Measurements from ENCODE around the gene LSAMP.

LSAMP gene

GRCh38 chr3:116166121-116166520, 279.2 kb downstream of the LSAMP start:
- DNase-seq: peak in 7 of 56 donors; percentile 3 to 38 (median 23)

GRCh38 chr3:116165641-116166040, 279.6 kb downstream of the LSAMP start:
- no peak for DNase-seq

GRCh38 chr3:116165135-116165534, 280.2 kb downstream of the LSAMP start:
- DNase-seq: no peak

- DNase-seq: no peak
These were observed 281.2 kb downstream of the LSAMP start for GRCh38 chr3:116164039-116164438.

GRCh38 chr3:116161575-116162525, 283.4 kb downstream of the LSAMP start:
- peak in 1 of 56 donors; percentile 24 for DNase-seq

DNA sequence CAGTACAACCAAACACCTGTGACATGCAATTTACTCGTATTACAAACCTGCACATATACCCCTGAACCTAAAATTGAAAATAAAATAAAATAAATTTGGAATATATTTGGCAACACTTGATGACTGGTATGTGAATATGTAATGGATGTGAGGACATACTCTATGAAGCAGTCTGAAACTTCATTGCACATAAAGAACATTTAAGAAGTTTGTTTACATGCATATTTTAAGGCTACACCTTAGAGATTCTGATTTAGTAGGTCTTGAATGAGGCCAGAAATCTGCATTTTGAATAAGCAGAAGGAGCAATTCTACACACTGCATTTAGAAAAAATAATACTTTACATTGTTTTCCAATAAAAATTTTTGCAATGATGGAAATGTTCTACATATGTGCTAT, 284.7 kb downstream of the LSAMP start:
- no peak for DNase-seq

- DNase-seq: no peak
These were observed 289.4 kb downstream of the LSAMP start for GRCh38 chr3:116155841-116156240.

DNA sequence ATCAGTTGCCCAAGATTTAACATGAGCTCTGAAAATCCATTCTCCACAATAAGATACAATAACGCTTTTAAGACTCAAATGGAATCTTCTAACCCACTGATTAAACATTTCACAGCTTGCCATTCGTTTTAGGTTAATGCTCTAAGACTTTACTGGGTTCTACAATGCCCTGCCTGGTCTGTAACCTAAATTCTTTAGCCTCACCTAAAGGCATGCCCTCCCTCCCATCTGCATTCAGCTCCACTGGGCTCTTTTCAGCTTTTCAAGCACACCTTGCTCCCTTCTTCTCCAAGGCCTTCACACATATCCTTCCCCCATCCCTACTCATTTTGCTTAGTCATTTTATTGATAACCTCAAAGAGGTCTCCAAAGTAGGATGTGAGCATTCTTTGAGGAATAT, 290.9 kb downstream of the LSAMP start:
- DNase-seq: no peak

DNA sequence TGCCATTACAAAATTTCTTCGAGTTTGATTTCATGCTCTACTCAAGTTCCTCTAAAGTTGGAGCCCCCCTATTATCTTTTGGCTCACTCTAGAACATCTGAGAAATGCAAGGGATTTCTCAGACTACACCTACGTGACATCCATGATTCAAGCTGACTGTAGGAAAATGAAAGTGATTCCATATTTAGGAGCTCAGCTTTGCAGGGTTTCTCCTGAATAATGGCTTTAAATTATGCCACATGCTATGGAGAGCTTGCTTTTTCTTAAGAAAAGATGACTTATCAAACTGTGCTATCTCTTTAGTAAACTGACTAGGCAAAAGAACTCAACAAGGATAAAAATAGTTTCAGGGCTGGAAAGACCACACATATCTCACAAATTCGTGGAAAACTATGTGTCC, 292.1 kb downstream of the LSAMP start:
- DNase-seq: no peak

- DNase-seq: no peak
These were observed 294.6 kb downstream of the LSAMP start for GRCh38 chr3:116150655-116151167.

GRCh38 chr3:116148881-116149851, 296.1 kb downstream of the LSAMP start:
- peak in 2 of 56 donors; percentile 7 to 30 for DNase-seq

GRCh38 chr3:116145613-116146012, 299.7 kb downstream of the LSAMP start:
- no peak for DNase-seq

DNA sequence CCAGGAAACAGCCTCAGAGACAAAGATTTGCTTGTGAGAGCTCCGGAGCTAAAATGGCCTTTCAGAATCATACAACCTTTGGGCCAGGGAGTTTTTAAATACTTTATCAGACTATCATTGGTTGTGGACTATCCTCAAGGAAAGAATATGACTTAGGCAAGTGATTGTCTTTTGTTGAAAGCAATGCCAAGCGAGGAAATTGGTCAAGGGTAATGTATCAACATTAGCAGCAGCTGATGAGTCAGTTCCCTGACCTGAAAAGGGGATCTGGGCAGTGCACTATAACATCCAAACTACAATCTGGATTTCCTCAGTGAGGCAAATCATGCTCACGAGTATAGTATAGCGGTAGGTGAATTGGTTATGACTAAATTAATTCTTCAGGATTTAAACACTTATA, 303.6 kb downstream of the LSAMP start:
- no peak for DNase-seq

DNA sequence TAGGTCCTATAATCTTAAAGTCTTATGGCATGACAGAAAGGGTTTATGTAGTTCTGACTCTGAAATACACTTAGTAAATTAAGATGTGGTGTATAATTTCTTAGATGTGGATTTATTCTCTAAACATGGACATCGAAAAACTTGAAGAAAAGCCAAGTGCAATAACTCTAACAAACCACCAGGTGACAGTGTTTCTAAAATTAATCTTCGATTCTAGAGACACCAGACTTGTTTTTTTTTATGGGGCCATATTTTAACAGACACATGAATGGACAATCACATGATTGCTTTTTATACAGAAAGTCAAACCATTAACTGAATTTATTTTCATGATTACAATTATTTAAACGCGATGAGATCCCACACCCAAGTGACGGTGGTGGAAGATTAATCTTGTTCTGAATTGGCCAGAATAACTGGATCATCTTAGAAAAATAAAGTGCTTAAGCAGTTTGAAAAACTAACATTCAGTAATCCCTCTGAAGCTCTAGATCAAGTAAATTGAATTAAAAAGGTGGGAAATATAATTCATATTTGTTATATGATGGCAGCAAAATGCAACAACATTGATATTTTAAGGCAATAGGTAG, 305.1 kb downstream of the LSAMP start:
- DNase-seq: peak in 1 of 56 donors; percentile 36

- peak in 17 of 56 donors; percentile 1 to 58 (median 17) for DNase-seq
These were observed 305.6 kb downstream of the LSAMP start for GRCh38 chr3:116139641-116140040.

DNA sequence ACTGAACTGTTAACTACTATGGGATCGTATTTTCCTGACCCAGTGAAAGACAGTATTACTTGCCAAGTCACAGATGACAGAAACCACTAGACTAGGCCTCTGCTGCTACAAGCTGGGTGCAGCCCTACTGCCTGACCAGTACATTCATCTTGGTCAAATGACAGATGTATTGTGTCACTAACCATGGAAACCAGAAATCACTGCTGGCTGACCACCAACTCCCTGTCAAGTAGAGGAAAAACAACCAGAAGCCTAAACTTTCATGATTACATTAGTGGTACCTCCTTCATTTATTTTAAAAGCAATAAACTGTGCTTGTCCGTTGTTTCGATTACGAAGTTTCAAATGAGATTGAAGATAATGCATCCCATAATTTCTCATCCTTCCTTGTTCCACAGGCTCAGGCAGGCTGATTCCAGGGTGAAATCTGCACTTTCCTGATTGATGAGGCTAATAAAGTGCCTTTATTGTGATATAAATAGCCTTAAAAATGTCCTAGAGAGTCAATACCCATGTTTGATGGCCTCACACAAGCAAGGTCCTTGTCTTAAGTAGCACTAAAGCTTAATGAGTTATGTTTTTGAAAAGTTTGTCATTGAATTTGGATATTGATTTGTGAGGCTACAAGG, 309.7 kb downstream of the LSAMP start:
- DNase-seq: peak in 27 of 56 donors; percentile 3 to 69 (median 33)

DNA sequence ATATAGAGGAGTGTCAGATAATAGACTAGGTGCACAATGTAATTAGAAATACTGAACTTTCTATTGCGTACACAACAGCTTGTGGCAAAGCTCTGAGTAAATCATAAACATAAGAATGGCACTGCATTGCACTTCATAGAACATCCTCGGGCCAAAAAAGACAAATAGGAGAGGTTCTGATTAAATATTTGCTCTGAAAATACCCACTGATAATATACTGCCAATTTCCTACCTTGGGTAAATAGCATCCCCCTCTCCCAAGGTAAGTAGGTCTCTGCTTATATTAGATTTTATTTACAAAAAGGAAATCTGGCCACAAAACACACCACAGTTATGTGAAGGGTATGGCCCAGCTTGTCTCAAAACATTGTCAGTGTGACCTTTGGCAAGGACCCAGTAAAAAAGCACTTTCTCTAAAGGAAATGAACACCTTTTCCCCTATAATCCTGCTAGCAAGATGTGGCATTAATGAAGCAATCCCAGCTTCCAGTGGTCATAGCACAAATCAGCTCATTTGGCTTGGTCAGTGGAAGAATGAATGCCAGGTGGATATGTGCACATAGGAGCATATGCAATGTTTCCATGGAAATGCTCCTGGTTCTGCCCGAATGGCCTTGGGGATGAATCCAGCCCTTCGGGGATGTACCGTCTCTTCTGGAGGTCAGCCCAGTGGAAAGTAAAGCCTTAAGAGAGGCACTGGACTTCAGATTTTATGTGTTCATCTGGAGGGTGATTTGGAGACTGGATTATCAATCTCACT, 315.9 kb downstream of the LSAMP start:
- no peak for DNase-seq

DNA sequence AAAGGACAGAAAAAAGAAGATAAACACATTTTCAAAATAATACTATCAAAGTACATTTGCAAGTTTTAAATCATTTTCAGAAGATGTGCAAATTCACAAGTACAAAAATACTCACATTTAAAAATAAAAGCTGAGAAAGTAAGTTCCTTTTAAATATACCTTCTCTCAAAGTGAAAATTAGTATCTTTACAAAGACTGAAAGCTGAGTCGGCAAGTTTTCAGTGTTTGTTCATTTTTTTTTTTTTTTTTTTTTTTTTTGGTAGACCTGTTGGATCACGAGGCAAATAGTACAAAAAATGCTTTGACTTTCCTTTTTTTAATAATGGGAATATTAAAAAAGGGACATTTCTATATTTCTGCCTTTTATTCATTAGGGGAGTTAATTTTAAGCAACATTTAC, 317.8 kb downstream of the LSAMP start:
- no peak for DNase-seq

GRCh38 chr3:116124166-116124565, 321.1 kb downstream of the LSAMP start:
- DNase-seq: no peak

Data from amygdala (tissue), 56 donors.